Epidermal melanocyte (primary cell): ENCODE measurements around the gene WDR27.
"Not testable (repeated sequence)": the region's sequence is repeated elsewhere in the genome, so short reads cannot be mapped to it uniquely, and the experiment has no call there.

Source experiments
- DNase-seq: peaks from one replicate; pipeline ENCODE4 v3.0.0; 2011; ENCODE audit warnings: low spot score; ENCODE audit not compliant: insufficient read length

Gene WDR27

DNA sequence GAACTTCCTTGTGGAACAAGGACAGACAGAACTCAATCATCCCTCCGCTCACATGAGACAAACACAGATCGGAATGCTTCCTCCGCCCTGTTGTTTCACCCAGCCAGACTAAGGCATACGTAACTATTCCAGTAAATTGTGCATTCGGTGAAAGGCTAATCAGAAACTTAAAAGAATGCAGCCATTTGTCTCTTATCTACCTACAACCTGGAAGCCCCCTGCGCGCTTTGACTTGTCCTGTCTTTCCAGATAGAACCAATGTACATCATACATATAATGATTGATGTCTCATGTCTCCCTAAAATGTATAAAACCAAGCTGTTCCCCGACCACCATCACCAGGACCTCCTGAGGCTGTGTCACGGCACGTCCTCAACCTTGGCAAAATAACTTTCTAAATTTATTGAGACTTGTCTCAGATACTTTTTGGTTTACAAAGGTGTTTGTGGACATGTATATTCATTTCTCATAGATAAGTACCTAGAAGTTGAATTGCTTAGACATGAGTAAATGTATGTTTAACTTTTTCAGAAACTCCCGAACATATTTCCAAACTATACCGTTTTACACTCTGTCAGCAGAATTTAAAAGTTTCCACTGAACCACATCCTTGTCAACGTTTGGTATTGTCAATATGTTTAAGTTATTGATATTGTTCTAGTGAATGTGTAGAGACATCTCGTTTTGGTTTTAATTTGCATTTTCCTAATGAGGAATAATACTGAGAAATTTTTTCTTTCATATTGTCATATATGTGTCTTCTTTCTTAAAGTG is 250.6 kb downstream of the WDR27 start:
- DNase-seq: no peak

DNA sequence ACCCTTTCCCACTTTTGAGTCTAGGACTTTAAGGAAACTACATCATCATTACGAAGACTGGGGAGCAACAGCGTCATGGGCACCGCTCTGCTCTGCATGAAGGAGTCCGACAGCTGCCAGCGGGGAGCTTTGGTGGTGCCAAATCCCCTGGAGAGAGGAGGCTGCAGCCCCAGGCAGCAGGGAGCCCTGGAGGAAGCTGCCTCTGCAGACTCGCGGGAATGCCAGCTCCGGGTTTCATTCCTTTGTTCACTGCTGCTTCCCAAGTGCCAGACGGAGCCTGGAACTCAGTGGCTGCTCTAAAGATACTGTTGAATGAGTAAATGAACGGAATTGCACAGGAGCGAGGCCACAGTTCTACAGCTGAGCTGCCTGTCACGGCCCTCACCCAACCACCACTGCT is 251.7 kb downstream of the WDR27 start:
- DNase-seq: no peak

DNA sequence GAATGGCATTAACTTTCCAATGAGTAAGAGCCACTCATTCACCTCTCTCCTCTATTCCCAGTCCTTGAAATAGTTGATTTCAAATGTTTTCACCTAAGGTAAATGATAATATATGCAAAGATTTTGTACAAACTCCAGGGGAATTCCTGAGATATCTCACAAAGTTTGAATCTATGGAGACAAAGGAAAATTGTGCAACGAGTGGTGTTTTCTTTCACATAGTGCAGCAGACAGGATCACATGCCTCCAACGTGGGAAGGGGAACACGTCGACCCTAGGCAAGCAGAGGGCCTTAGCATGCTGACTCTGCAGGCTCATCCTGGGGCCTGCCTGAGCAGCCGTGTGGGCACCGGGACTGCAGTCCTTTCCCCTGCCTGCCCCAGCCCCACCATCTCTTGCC is 252.6 kb downstream of the WDR27 start:
- DNase-seq: no peak

DNA sequence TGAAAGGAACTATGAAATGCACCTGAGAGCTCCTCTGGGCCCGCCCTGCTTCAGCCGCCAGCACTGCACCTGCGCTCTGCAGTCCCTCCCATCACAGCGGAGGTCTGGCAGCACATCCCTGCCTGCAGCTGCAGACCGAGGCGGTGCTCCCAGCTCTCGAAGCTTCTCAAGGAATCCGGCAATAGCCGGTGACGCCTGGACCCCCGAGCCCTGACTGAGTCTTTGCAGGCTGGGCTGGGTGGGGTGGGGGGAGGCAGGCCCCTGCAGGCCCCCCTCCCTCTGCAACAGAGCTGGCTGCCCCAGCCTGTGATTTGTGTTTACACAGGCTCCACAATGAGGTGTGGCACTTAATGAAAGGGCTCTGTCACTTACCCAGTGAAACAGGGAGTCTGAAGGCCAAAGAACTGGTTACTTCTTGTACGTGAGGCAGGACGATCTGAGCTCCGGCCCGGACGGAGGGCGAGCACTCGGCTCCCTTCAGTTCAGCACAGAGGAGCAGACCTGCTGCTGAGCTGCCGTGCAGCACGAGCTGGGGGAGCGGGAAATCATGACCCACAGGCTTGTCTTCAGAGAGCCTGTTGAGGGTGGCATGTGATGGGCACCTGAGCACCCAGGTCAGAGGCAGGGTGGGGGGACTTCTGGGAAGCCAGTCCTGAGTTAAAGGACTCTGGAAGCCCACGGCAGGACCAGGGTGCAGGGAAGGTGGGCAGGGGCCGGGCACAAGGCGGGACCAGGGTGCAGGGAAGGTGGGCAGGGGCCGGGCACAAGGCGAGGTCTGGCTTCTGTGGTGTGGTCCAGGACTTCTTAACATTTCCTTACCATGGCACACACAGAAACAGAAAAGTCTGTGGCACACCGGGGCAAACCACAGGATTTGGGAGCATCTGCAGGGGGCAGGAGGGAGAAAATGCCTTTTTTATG is 255.9 kb downstream of the WDR27 start:
- DNase-seq: no peak

DNA sequence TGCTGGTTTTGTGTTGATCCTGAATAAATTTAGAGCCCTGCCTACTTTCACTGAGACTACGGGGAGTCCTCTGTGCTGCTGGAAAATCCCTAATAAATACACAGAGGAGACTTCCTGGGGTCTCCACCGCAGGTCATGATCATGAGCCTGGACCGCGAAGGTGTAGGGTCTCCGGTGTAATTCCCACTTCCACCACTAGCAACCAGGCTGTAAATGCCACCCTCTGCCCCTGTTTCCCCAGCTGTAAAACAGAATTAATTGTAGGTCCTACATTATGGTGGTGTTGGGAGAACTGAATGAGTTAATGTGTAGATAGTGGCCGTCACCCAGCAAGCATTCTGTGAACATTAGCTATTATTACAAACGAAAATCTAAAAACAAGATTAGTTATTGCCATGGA is 256.6 kb downstream of the WDR27 start:
- no peak for DNase-seq

DNA sequence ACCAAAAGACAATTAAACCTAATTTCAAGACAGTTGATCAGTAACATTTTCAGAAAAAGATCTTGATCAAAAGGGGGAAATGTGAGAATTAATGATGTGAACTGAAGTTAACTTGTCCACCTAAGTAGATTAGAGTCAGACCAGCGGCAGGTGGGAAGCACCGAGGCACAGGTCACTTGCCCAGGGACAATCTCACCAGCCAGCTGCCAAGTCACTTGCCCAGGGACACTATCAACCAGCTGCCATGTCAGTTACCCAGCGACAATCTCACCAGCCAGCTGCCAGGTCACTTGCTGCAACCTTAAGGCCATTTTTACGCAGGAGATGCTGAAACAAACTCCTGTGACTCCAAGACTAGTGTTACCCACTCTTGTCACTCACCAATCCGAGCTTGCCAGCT is 260.5 kb downstream of the WDR27 start:
- no peak for DNase-seq

DNA sequence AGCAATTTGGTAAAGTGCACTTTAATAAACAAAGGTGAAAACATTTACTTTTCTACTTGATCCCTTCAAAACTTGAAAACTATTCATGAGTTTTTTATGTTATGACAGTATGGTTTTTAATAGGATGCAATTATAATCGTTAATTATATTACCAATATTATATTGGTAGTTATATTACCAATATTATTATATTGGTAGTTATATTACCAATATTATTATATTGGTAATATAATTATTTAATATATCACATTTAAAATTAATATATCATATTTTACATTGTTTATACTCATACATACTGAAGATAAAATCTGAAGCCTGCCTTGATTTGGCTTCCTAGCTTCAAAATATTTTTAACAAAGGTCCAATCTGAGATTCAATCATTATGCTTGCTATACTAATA is 262.1 kb downstream of the WDR27 start:
- DNase-seq: no peak

DNA sequence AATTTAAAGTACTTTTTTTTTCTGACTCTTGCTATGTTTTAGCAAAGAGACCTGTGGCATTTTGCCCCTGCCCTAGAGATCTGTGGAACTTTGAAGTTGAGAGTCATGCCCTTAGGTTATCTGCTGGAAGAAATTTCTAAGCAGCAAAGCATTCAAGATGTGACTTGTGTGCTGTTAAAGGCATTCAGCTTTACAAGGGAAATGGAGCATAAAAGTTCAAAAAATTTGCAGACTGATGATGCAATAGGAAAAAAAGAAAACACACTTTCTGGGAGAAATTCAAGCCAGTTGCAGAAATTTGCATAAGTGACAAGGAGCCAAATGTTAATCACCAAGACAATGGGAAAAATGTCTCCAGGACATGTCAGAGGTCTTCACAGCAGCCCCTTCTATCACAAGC is 267.3 kb downstream of the WDR27 start:
- DNase-seq: not testable (repeated sequence)

DNA sequence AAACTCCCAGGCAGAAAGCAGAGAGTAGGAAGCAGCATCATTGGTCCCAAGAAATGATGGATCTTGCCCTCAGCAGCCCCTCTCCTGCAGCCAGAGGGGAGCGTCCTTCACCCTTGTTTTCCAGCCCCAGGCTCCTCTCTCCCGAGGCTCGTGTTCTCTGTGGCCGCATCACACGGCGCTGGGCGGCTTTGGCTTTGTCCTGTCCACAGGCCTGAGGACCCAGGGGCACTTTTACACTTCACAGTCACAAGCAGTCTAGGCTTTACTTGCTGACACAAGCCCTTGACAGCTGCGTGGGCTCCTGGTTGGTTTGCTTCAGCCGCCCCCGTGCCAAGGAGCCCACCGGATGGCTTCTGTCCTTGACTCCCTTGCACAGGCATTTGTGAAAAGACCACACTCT is 272.8 kb downstream of the WDR27 start:
- DNase-seq: no peak

DNA sequence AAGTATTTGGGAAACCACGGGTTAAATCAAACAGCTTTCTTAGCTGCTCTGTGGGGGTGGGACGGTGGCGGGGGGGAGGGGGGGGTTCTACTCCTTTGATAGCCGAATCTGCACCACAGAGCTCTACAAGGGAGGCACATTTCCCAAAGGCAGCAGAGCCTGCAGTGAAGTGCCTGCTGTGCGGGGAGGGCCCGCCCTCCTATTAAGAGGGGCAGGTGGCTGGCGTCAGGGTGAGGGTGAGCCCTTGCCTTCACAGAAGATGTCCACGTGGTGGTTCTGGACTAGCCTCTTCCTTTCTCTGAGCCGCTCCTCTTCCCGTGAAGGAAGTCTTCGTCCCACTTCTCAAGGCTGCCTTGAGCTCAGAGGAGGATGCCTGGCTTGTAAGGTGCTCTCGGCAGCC is 273.3 kb downstream of the WDR27 start:
- no peak for DNase-seq

GRCh38 chr6:169427856-169428255 is 274.0 kb downstream of the WDR27 start:
- peak; percentile 29 for DNase-seq

GRCh38 chr6:169426611-169427010 is 275.2 kb downstream of the WDR27 start:
- DNase-seq: no peak

DNA sequence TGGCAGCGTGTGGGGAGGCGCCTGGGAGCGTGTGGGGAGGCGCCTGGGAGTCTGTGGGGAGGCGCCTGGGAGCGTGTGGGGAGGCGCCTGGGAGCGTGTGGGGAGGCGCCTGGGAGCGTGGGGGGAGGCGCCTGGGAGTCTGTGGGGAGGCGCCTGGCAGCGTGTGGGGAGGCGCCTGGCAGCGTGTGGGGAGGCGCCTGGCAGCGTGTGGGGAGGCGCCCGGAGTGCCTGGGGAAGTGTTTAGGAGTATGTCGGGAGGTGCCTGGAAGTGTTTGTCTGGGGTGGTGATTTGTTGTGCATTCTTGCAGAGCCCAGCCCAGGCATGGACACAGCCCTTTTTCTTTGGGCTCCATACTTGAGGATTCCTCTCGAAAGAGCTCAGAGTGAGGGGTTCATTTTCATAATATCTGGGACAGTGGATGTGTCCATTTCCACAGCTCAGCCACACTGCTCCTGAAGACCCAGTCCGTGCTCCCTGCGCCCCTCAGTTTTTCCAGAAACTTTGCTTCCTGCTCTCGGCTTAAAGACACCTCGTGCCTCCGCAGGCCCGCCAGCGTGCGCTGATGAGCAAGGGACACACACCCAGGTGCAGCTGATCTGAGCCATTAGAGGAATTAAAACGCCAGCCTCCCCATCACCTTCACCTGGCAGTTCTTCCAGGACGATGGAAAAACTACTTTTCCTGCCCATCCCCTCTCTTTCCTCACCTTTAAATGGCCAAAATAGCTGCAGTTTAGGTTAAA is 276.0 kb downstream of the WDR27 start:
- DNase-seq: no peak

DNA sequence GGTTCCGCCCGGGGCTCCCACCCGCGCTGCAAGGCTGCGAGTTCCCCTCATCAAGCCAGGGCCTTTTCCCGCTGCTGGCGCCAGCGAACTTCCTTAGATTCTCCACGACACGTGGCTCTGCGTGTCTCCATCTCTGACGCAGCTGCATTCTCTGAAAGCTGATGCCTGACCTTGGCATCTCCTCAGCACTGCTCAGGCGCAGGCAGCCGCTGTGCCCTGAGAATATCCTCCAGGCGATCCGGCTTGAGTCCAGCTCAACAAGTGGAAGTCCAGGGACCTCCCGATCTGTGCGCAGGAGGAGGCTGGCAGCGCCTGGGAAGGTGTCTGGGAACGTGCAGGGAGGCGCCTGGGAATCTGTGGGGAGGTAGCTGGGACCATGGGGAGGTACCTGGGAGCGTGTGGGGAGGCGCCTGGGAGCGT is 277.0 kb downstream of the WDR27 start:
- no peak for DNase-seq

GRCh38 chr6:169424149-169424804 is 277.6 kb downstream of the WDR27 start:
- no peak for DNase-seq

DNA sequence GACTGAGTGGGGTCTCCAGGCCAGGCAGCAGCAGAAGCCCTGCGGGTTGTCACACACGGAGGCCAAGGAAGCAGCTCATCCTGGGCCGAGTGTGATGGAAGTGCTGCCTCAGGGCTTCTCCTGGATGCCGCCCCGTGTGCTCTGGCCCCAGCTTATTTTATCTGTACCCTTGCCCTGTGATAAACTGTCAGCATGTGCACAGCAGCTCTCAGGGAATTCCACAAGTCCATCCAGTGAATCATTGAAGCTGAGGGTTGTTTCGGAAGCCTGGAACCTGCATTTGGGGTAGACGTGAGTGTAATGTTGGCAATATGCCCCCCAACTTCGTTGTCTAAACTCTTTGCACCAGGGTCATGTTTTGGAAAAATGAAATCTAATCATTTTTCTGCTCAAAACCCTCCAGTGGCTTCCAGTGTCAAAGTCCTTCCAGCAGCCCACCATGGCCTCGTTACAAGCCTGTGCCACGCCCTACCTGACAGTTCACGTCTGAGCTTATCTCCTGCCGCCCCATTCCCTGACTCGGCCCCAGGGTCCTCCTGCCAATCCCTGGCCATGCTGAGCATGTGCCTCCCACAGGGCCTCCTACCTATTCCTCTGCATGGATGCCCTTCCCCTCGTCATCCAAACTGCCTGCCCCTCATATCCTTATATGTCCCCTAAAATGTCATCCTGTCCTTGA is 280.1 kb downstream of the WDR27 start:
- no peak for DNase-seq

GRCh38 chr6:169420912-169421543 is 280.8 kb downstream of the WDR27 start:
- DNase-seq: no peak

- no peak for DNase-seq
Observed at GRCh38 chr6:169417101-169417500, 284.7 kb downstream of the WDR27 start.

DNA sequence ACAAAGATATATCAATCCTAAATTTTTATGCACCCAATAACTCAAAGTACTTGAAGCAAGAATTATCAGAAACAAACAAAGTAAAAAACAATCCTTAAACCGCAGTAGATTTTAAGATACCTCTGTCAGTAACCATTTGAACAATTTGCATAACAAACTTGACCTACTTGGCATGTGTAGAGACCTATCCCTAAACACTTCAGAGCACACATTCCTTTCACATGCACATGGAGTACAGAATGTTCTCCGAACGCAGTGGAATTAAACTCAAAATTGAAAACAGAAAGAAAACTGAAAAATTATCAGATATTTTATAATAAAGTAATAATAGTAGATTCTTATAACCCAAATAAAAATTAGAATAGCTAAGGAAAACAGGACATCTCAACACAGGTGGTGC is 285.6 kb downstream of the WDR27 start:
- no peak for DNase-seq

GRCh38 chr6:169415179-169415578 is 286.6 kb downstream of the WDR27 start:
- DNase-seq: no peak
